Measurements from ENCODE around the gene TIMP2.

DNA sequence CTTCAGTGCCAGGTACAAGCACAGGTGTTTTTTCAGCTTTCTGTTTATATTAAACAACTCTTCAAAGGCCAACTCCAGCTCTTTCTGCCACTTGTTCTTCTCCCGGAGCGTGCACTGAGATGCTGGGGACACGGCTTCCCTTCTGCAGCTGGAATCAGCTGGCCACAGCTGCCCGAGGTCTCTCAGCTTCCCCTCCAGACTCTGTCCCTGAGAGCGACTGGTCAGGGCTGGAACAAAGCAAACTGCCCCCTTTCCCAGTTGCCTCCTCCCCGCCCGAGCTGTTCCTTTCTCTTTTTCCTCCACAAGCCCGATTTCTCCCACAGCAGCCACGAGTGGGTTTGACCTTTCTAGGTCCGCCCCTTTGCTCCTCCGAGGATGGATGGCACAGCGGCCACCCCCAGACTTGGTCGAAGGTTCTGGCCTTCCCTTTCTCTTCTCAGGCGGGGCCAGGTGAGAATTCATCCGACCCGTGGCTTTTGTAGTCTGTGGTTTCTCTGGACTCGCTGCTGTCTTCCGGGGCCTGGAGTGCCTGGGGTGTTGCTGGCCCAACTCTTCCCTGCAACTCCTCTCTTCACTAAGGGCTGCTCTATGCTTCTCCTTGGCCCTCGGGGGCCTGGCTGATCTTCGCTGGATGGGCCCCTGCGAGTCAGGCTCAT, 33.7 kb downstream of the TIMP2 start:
- TF ChIP-seq POLR2AphosphoS5 (IDR thresholded peaks at IDR 0.05; ENCODE audit: low read depth, low read length) (no peak), POLR2A (IDR thresholded peaks at IDR 0.05; ENCODE audit: low read depth, low read length) (no peak)
